ENCODE measurements around the gene CIAO1. TPM values are rescaled to one million over a fixed set of nuclear protein-coding genes. Genes with fewer than 3 reads are reported as not detected.

Gene CIAO1
- polyA plus RNA-seq, 3 donors, result 73.7 to 93.8 (median 89.4) TPM

DNA sequence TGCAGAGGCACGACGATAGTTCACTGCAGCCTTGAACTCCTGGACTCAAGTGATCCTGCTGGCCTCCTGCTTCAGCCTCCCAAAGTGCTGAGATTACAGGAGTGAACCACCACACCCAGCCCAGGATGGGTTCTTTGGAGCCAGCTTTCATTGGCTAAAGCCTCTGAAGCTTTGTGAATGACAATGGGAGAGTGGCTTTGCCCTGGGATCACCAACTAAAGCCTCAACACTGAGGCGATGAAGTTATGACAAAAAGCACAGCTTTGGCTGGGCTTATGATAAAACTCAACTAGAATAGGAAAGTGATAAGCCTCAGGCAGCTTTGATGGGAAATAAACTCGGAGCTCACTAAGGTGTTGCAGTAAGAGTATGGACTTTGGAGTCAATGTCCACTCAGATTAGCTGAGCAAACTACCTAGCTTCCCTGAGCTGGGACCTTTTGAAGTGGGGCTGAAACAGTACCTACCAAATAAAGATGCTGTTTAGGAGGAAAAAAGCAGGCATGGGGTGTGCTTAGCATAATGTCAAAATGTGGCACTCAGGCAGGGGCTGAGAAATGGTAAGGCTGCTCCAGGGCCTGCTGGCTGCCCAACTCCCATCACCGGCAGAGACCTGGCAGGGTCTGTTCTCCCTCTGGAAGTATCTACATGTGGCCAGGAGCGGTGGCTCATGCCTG lies 4.6 kb upstream of the CIAO1 start:
- H3K4me3 ChIP-seq (replicated peaks in 1 of 3; ENCODE audit: low read depth in 2 of 3, low read length in 3 of 3), result peak overlapping the region in 1 of 3 experiments; percentile 67
- DNase-seq, result no peak
- peak overlapping the region; percentile 94 to 99 for H3K27ac ChIP-seq (ENCODE audit: low read depth in 1 of 2, low read length in 2 of 2)
- H4K20me1 ChIP-seq (ENCODE audit: insufficient read depth, low read length), result peaks cover 20% of the 10 kb centered on the region
- peak overlapping the region; percentile 67 for H3K9ac ChIP-seq (ENCODE audit: insufficient read depth, low read length, poor library complexity, severe bottlenecking)
- no peaks in the 10 kb centered on the region for H3K9me3 ChIP-seq (replicated peaks in 1 of 2; ENCODE audit: control insufficient read depth in 1 of 2, insufficient read depth in 1 of 2, low read length in 2 of 2)
- Mint-ChIP-seq H3K4me1 (peaks cover 83% of the 10 kb centered on the region), H3K9me3 (no peaks in the 10 kb centered on the region), H3K36me3 (peaks cover 62 to 73% of the 10 kb centered on the region in 2 donors), H3K27ac (peak overlapping the region; percentile 97 to 100 (median 98)), H3K4me3 (peak overlapping the region; percentile 69 to 84), H3K27me3 (ENCODE audit: low read depth in 3 of 3) (peaks cover 0 to 6% (median 0%) of the 10 kb centered on the region in 3 donors)
- peak overlapping the region; percentile 64 for H3K4me2 ChIP-seq (replicated peaks; ENCODE audit: extremely low read depth, low read length, poor library complexity, severe bottlenecking)
- H3K27me3 ChIP-seq (ENCODE audit: control insufficient read depth in 2 of 2, insufficient read depth in 2 of 2, low read length in 2 of 2), result no peaks in the 10 kb centered on the region
- H3K79me2 ChIP-seq (ENCODE audit: insufficient read depth, low read length), result peaks cover 91% of the 10 kb centered on the region
- 100% methylated on average over 3 of the region's 6 CpGs for WGBS (ENCODE audit: insufficient coverage)
- TF ChIP-seq, protein P1, sequence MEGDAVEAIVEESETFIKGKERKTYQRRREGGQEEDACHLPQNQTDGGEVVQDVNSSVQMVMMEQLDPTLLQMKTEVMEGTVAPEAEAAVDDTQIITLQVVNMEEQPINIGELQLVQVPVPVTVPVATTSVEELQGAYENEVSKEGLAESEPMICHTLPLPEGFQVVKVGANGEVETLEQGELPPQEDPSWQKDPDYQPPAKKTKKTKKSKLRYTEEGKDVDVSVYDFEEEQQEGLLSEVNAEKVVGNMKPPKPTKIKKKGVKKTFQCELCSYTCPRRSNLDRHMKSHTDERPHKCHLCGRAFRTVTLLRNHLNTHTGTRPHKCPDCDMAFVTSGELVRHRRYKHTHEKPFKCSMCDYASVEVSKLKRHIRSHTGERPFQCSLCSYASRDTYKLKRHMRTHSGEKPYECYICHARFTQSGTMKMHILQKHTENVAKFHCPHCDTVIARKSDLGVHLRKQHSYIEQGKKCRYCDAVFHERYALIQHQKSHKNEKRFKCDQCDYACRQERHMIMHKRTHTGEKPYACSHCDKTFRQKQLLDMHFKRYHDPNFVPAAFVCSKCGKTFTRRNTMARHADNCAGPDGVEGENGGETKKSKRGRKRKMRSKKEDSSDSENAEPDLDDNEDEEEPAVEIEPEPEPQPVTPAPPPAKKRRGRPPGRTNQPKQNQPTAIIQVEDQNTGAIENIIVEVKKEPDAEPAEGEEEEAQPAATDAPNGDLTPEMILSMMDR (IDR thresholded peaks at IDR 0.05), result no peak
- no peak overlapping the region for H2AFZ ChIP-seq (ENCODE audit: insufficient read depth, low read depth, low read length, poor library complexity, severe bottlenecking)
- peaks cover 76 to 89% of the 10 kb centered on the region in 2 donors for H3K4me1 ChIP-seq (ENCODE audit: control insufficient read depth in 1 of 2, insufficient read depth in 2 of 2, low read length in 2 of 2)
- intact Hi-C loops (cut with micrococcal nuclease), result loop anchor here (5.0 to 10.0 kb wide), 3 partner anchors 34 to 267 kb away; partner anchors contain the start of genes ANKRD36C (in 1 of the 2) and DUSP2 (in 1 of the 2)
- peaks cover 15 to 49% of the 10 kb centered on the region in 2 donors for H3K36me3 ChIP-seq (replicated peaks in 1 of 2; ENCODE audit: control insufficient read depth in 1 of 2, insufficient read depth in 2 of 2, low read length in 2 of 2)

DNA sequence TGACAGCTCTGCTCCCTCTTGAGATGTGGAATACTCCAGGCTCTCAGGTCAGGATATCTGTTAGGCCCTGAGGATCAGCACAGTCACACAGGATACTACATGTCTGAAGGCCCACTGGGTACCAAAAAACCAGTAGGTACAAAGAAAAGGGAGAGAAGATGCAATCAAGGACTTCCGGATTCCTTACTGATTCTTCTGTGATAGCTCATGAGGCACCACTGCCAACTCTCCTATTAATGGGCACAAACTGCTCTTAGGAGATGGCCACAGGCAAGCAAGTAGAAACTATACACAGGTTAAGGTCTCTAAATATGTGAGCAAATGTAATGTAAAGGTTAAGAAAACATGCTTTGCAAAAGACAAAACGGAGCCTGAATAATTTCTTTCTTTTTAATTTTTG lies 3.7 kb upstream of the CIAO1 start:
- Mint-ChIP-seq H3K4me3 (peak overlapping the region in 1 of 2 donors; percentile 45), H3K4me1 (peaks cover 81% of the 10 kb centered on the region), H3K9me3 (no peaks in the 10 kb centered on the region), H3K27me3 (ENCODE audit: low read depth in 3 of 3) (peaks cover 0 to 3% (median 0%) of the 10 kb centered on the region in 3 donors), H3K27ac (peak overlapping the region; percentile 70 to 100 (median 98)), H3K36me3 (peaks cover 58 to 69% of the 10 kb centered on the region in 2 donors)
- H2AFZ ChIP-seq (ENCODE audit: insufficient read depth, low read depth, low read length, poor library complexity, severe bottlenecking), result no peak overlapping the region
- peaks cover 28% of the 10 kb centered on the region for H4K20me1 ChIP-seq (ENCODE audit: insufficient read depth, low read length)
- no peaks in the 10 kb centered on the region for H3K9me3 ChIP-seq (replicated peaks in 1 of 2; ENCODE audit: control insufficient read depth in 1 of 2, insufficient read depth in 1 of 2, low read length in 2 of 2)
- H3K4me2 ChIP-seq (replicated peaks; ENCODE audit: extremely low read depth, low read length, poor library complexity, severe bottlenecking), result no peak overlapping the region
- no CpG with 5 or more reads among the region's 2 CpGs for WGBS (ENCODE audit: insufficient coverage)
- H3K27ac ChIP-seq (ENCODE audit: low read depth in 1 of 2, low read length in 2 of 2), result peak overlapping the region; percentile 94 to 99
- peaks cover 76 to 89% of the 10 kb centered on the region in 2 donors for H3K4me1 ChIP-seq (ENCODE audit: control insufficient read depth in 1 of 2, insufficient read depth in 2 of 2, low read length in 2 of 2)
- H3K9ac ChIP-seq (ENCODE audit: insufficient read depth, low read length, poor library complexity, severe bottlenecking), result no peak overlapping the region
- H3K36me3 ChIP-seq (replicated peaks in 1 of 2; ENCODE audit: control insufficient read depth in 1 of 2, insufficient read depth in 2 of 2, low read length in 2 of 2), result peaks cover 15 to 51% of the 10 kb centered on the region in 2 donors
- H3K79me2 ChIP-seq (ENCODE audit: insufficient read depth, low read length), result peaks cover 95% of the 10 kb centered on the region
- intact Hi-C loops (cut with micrococcal nuclease), result loop anchor here (5.0 to 10.0 kb wide), 3 partner anchors 35 to 268 kb away; partner anchors contain the start of genes ANKRD36C (in 1 of the 2) and DUSP2 (in 1 of the 2)
- TF ChIP-seq, protein P1 (IDR thresholded peaks at IDR 0.05), result no peak
- no peaks in the 10 kb centered on the region for H3K27me3 ChIP-seq (ENCODE audit: control insufficient read depth in 2 of 2, insufficient read depth in 2 of 2, low read length in 2 of 2)
- peak overlapping the region in 1 of 3 experiments; percentile 67 for H3K4me3 ChIP-seq (replicated peaks in 1 of 3; ENCODE audit: low read depth in 2 of 3, low read length in 3 of 3)
- DNase-seq, result no peak
